Measurements from ENCODE around the gene NOSTRIN.
"Not testable (repeated sequence)": the region's sequence is repeated elsewhere in the genome, so short reads cannot be mapped to it uniquely, and the experiment has no call there.

- TF ChIP-seq CTCF, POLR2A (IDR thresholded peaks at IDR 0.05): not testable (repeated sequence)
These were observed 34.1 kb upstream of the NOSTRIN start for GRCh38 chr2:168768357-168768756.

All from prostate gland (tissue), 2 donors.